GM19240 (cell line): ENCODE data around the gene MINDY4.

Source experiments
- DNase-seq: peaks from one replicate; pipeline ENCODE4 v3.0.0; 2011; ENCODE audit warnings: low spot score; ENCODE audit not compliant: insufficient read length

MINDY4 gene

GRCh38 chr7:30852308-30852684 lies 81.1 kb downstream of the MINDY4 start:
- DNase-seq, result no peak

- no peak for DNase-seq
Observed at GRCh38 chr7:30852744-30853288, 81.6 kb downstream of the MINDY4 start.

GRCh38 chr7:30853576-30853975 lies 82.4 kb downstream of the MINDY4 start:
- no peak for DNase-seq

GRCh38 chr7:30855936-30856335 lies 84.7 kb downstream of the MINDY4 start:
- DNase-seq, result no peak

DNA sequence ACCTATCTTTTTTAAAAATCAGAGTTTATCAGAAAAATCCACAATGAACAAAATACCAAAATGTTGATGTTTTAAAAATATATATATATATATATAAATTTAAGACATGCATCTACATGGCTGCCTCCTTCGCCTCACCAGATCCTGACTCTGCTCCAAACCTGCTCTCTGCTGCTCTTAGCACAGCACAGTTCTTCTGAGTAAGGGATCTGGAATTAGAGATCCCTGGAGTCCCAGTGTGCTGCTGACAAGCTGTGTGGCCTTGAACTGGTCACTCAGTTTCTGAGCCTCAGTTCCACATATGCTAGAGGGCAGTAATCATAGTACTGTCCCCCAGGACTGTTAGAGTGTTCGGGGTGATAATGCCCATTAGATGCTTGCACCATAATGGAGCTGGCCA lies 87.4 kb downstream of the MINDY4 start:
- no peak for DNase-seq

DNA sequence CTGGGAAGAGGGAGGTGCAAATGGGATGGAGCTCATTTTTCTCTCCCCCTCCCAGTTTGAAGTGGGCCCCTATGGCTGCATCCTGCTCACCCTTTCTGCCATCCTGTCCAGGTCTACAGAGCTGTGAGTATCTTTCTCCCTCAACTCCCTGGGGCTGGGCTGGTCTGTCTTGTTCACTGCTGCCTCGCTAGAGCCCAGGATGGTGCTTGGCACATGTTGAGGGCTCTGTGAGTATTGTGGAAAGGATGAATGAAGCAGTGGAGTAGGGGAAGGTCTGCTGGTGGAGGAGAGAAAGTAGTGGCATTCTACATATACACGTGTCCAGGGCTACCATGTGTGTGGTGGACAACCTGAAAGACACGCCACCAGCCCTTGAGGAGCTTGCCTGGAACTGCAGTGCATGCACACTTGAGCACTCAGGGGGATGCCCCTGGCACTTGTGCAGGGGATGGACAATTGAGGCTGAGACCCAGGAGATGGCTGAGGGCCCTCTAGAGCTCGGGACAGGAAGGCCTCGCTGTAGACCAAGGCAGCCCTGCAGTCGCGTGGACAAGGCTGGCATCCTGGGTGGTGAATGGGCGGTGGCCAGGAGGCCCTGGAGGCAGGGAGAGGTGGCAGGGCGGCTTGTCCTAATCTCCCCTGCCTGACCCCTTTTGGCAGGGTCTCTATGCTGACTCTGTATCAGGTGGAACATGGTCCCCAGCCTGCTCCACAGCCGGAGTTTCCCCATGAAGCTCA lies 88.2 kb downstream of the MINDY4 start:
- DNase-seq, result no peak

GRCh38 chr7:30859940-30860496 lies 88.8 kb downstream of the MINDY4 start:
- DNase-seq, result no peak

- DNase-seq, result no peak
Observed at GRCh38 chr7:30861612-30862011, 90.4 kb downstream of the MINDY4 start.

GRCh38 chr7:30862995-30863705 lies 91.9 kb downstream of the MINDY4 start:
- DNase-seq, result no peak

GRCh38 chr7:30863706-30864035 lies 92.5 kb downstream of the MINDY4 start:
- DNase-seq, result no peak

DNA sequence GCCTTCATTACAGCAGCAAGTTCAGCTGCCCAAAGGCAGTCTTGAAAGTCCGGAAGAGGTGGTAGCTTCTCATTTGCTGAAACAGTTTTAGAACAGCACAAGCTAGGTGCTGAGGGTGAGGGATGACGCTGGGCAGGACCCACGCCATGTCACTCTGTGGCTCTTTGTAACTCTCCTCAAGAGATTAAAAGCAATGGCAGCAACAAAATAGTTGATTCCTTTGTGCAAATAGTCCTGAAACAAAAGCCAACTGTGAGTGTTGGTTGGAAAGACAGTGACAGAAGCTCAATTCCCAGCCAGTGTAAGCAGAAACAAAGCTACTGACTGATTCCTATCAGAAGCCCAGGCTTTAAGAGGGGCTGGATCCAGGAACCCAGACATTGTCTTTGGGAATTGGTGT lies 92.9 kb downstream of the MINDY4 start:
- no peak for DNase-seq

GRCh38 chr7:30865076-30865475 lies 93.9 kb downstream of the MINDY4 start:
- DNase-seq, result no peak

DNA sequence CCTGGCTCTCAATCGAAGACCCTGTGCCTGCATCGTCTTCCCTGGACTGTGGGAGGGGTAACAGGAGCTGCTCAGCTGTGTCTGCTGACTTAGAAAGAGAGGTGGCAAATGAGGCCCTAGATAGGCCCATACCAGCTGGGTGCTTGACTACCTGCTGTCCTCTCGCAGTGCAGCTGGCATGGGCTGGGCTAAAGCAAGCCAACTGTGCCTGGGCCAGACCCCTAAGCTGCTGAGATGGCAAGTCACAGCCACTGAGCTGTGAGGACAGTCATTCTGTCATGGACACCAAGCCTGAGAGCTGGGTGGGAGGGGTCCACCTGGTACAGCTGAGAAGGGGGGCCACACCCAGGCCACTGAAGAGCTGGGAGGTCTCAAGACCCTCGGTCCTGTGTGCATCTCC lies 94.6 kb downstream of the MINDY4 start:
- no peak for DNase-seq

DNA sequence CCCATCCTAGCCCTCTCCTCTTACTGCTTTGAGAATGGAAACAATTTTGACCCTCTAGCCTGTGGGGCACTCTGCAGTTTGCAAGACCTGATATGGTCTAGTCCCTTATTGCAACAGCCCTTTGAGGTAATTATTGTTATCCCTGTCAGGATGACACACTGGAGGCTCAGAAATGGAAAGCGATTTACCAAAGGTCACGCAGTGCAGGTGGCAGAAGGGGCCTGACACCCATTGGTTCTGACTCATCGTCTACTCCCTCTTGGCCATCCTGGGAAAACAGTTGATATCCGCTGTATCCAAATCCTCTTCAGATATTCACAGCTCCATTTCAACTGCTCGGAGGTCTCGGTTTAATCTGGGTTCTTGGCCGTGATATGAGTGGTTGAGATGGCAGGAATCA lies 95.7 kb downstream of the MINDY4 start:
- no peak for DNase-seq

GRCh38 chr7:30867483-30867882 lies 96.3 kb downstream of the MINDY4 start:
- no peak for DNase-seq

DNA sequence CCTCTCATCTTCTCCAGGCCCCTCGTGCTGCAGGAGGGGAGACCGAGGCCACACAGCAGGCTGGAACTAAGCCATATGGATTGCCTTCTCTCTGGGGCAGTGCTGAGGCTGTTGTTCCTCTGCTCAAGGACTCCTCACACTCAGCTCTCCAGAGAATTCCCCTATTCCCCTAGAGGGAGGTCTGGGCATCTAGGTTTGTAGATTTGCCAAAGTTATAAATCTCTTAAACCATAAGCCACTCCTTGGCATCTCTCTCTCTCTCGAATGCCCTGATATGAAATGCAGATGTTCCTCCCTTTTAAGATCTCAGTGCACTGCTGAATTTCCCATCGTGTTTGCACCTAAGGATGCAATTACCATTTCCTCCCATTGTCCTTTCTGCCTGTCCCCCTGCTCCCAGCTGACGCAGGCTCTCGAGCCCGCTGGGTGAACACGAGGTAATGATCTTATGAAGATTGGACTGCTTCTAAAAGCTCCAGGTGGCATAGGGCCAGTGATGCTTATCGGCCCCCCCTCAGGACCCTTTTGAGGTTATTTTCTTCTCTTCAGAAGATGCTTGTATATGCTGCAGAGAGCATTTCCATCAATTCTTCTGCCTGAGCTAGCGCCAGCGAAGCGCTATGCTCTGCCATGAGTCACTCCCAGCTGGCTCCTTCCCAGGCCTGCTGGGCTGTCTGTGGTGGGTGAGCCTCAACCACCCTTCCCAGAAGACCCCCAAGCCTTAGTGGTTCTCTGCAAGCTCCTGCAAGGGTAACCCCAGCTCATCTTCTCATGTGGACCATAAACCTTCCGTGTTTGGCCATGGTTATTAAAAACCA lies 98.8 kb downstream of the MINDY4 start:
- no peak for DNase-seq

DNA sequence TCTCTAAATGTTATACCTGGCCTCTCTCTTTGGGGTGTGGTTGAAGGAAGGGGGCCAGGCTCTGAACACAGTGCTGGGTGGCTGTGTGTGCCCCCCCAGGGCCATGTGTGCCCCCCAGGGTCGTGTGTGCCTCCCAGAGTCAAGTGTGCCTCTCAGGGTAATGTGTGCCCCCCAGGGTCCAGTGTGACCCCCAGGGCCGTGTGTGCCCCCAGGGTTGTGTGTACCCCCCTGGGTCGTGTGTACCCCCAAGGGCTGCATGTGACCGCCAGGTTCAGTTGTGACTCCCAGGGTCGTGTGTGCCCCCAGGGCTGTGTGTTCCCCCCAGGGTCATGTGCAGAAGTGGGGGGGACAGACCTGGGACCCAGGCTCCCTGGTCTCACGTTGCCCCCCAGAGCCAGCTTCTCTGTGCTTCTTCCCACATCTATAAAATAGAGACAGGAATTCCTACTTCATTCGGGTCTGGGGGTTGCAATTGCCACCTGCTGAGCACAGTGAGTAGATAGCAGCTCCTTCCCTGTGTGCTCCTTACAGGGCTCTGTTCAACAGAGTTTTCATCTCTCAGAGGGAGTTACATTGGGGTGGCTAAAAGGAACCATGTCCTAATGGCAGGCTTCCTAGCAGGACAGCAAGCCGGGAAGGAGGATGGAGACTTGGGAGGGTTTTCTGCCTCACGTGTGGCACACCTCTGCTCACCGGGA lies 99.8 kb downstream of the MINDY4 start:
- DNase-seq, result no peak

- DNase-seq, result no peak
Observed at GRCh38 chr7:30871655-30872054, 100.4 kb downstream of the MINDY4 start.

DNA sequence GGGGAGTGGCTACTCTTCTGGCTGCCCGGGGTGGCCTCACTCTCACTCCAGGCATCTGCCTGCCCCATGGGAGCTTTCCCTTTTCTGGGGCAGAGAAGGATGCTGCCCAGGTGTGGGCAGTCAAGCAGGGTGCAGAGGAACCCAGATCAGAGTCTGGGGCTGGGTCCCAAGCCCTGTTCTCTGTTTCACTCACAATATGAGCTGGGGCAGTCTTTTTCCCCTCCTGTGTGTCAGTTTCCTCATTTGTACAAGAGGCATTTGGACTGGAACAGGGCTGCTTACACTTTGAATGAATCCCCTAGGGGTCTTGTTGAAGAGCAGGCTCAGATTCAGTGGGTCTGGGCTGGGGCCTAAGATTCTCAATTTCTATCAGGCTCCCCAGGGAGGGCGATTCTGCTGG lies 102.0 kb downstream of the MINDY4 start:
- no peak for DNase-seq

DNA sequence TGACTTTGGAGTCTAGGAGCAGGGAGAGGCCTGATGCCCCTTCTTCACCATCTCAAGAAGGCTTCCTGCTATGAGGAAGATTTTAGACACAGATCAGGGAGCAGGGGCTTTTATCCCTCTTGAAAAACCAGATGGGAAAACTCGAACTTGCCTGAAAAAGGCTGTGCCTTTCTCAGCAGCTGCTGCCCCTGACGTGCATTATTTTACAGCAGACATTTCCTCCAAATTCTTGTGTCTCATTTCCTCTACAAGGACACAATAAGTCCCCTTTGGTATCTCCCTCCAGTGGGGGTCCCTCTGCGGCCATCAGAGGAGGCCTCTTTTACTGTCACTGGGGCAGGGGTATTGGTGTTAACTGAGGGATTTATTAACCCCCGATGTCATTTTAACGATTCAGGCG lies 102.4 kb downstream of the MINDY4 start:
- no peak for DNase-seq

- DNase-seq, result no peak
Observed at GRCh38 chr7:30874656-30875302, 103.6 kb downstream of the MINDY4 start.
